GM19455 (cell line): ENCODE results near the gene HLA-DRB1.
"Not testable (repeated sequence)": the region's sequence is repeated elsewhere in the genome, so short reads cannot be mapped to it uniquely, and the experiment has no call there.

Source experiments
- ATAC-seq: cut with Tn5 transposase; IDR thresholded peaks from one replicate; pipeline ENCODE4 v1.9.1; 2021; ENCODE audit not compliant: unreplicated experiment

HLA-DRB1 gene

GRCh38 chr6:32562940-32563339, 26.7 kb downstream of the HLA-DRB1 start:
- ATAC-seq: no peak

- ATAC-seq: no peak
Observed at GRCh38 chr6:32559747-32560146, 29.9 kb downstream of the HLA-DRB1 start.

- ATAC-seq: no peak
Observed at GRCh38 chr6:32558426-32559057, 31.1 kb downstream of the HLA-DRB1 start.

- no peak for ATAC-seq
Observed at GRCh38 chr6:32554116-32554965, 35.3 kb downstream of the HLA-DRB1 start.

- no peak for ATAC-seq
Observed at GRCh38 chr6:32553037-32553742, 36.5 kb downstream of the HLA-DRB1 start.

DNA sequence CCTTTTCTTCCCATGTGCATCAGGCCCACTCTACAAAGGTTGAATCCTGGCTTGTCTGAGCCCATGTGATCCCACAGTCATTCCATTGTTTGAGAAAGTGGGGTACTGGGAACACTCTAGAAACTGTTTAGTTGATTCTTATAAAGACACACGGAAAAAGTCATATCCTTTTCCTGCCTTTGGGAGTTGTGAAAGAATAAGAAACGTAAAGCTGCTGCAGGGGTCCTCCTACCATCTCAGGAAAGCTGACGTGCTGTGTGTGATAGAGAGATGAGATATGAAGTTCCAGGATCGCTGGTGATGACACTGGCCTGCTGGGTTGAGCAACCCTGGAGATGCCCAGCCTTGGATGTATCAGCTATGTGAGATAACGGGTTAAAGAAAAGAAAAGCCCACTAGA, 38.2 kb downstream of the HLA-DRB1 start:
- no peak for ATAC-seq

DNA sequence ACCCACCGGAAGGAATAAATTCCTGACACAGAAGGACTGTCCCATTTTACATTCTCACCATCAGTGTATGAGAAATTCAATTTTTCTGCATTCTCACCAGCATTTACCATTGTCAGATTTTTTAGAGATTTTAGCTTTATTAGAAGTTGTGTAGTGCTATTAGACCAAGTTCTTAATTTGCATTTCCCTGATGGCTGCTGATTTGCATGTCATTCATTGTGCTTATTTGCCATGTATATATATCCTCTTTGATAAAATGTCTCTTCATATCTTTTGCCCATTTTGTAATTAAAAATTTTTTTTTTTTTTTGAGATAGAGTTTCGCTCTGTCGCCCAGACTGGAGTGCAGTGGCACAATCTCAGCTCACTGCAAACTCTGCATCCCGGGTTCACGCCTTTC, 49.8 kb downstream of the HLA-DRB1 start:
- ATAC-seq: no peak

DNA sequence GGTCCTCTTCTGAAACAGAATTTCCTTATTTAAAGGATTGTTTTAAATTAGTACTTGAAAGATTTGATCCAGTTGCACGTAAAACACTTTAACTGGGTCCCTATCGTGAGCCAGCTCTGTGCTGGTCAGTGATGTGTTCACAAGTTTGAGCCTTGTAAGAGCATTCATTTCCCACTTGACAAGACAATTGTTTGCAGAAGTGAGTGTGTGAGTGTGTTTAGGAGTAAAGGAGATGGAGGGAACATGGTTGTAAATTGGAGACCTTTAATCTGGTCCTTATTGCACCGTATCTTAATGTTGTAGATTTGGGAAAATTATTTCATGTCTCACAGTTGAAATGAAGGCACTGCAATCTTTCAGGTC, 59.2 kb downstream of the HLA-DRB1 start:
- not testable (repeated sequence) for ATAC-seq

DNA sequence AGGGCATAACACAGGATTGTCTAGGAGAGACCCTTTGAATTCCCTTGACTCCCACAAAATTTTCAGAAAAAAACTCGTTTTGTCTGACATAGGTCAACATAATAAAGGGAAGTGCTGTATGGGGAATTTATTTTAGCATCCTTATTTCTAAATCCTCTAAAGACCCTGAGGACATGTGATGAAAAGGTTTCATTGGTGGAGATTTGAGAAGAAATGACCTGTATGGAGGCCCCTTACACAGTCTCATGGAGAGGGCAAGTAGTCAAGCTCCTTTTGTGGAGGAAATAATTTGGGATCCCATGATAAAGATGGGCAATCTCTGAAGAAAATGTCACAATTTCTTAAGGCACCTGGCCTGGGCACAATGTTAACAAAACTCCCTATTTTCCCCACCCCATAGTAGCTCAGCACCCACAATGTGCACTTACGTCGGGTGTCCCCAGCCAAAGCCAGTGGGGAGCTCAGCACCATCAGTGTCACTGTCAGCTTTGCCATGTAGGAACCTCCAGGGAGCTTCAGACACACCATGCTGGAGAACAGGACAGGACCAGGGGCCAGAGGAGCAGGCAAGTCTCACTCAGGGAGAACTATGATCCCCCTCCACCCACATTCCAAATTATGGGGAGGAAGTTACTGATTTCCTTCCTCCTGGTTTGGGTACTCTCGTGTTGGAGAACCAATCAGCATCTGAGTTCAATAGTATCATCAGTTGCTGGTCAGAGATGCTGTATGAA, 59.8 kb downstream of the HLA-DRB1 start, which contains the start of gene HLA-DRB5:
TSS of gene HLA-DRB5 (minus strand) at position 591 of the 734 bp plus-strand sequence. CDS start at position 528, 63 bp downstream.
- no peak for ATAC-seq
